ENCODE data around the gene CFAP20DC. TPM values are rescaled to one million over a fixed set of nuclear protein-coding genes. Genes with fewer than 3 reads are reported as not detected.

CFAP20DC gene
- total and polyA plus RNA-seq, 2 of the 4 experiments (the other 2 are of a cell fraction): 1.2 to 1.6 TPM

- H3K9me3 ChIP-seq (ENCODE audit: control insufficient read depth, insufficient read depth, low read length): no peaks in the 10 kb centered on the region
- peak overlapping the region; percentile 96 for H3K14ac ChIP-seq (replicated peaks; ENCODE audit: low read depth, low read length)
- in situ Hi-C loops (cut with MboI; ENCODE audit: low sequenced_read_pairs): no loop called here
- H3K18ac ChIP-seq (ENCODE audit: low read depth, low read length): peak overlapping the region; percentile 87; the same call in 1 of the 2 replicates
- peaks cover 6% of the 10 kb centered on the region for H3K9me1 ChIP-seq (ENCODE audit: insufficient read depth, low read length)
- ATAC-seq (ENCODE audit: low read depth) (peak; percentile 64), DNase-seq (peak; percentile 28)
- ChIA-PET CTCF (interaction anchor here (0.6 to 1.0 kb wide), 2 partner anchors 17 to 100 kb away, joined by 3 to 4 read pairs; no protein-coding TSS in a partner anchor), POLR2A (ENCODE audit: unreplicated experiment) (no interaction called here)
- intact Hi-C loops (cut with micrococcal nuclease): no loop called here
- H3K4ac ChIP-seq (ENCODE audit: low read depth, low read length): peak overlapping the region; percentile 96
- H4K91ac ChIP-seq (ENCODE audit: insufficient read depth, low read depth, low read length): peak overlapping the region; percentile 77
- H3K9ac ChIP-seq (ENCODE audit: low read depth, low read length): no peak overlapping the region; the same call in 1 of the 2 replicates
- H4K8ac ChIP-seq (ENCODE audit: low read depth in 2 of 2, low read length in 2 of 2): peak overlapping the region; percentile 51 to 95
- no peak overlapping the region for H3K4me3 ChIP-seq (ENCODE audit: insufficient read depth, low read depth, low read length)
- H2BK120ac ChIP-seq (ENCODE audit: low read depth, low read length): peak overlapping the region; percentile 97
- H3K36me3 ChIP-seq (ENCODE audit: control insufficient read depth, insufficient read depth, low read length): no peaks in the 10 kb centered on the region
- H3K23ac ChIP-seq (ENCODE audit: low read depth, low read length): peak overlapping the region; percentile 92
- peak overlapping the region; percentile 97 for H2BK20ac ChIP-seq (ENCODE audit: low read depth, low read length)
- TF ChIP-seq POLR2A (IDR thresholded peaks at IDR 0.05; ENCODE audit: low read depth, low read length) (no peak), USF2 (IDR thresholded peaks at IDR 0.05; ENCODE audit: low read depth, low read length) (no peak), RFX5 (IDR thresholded peaks at IDR 0.05; ENCODE audit: low read depth, low read length) (no peak), MAFK (IDR thresholded peaks at IDR 0.05; ENCODE audit: low read depth, low read length) (no peak), RCOR1 (IDR thresholded peaks at IDR 0.05; ENCODE audit: insufficient replicate concordance, low read length) (no peak), SMC3 (IDR thresholded peaks at IDR 0.05; ENCODE audit: low read depth, low read length) (no peak), CEBPB (IDR thresholded peaks at IDR 0.05; ENCODE audit: low read depth, low read length) (no peak), BHLHE40 (IDR thresholded peaks at IDR 0.05; ENCODE audit: low read depth, low read length) (no peak)
- TF ChIP-seq, protein P1, sequence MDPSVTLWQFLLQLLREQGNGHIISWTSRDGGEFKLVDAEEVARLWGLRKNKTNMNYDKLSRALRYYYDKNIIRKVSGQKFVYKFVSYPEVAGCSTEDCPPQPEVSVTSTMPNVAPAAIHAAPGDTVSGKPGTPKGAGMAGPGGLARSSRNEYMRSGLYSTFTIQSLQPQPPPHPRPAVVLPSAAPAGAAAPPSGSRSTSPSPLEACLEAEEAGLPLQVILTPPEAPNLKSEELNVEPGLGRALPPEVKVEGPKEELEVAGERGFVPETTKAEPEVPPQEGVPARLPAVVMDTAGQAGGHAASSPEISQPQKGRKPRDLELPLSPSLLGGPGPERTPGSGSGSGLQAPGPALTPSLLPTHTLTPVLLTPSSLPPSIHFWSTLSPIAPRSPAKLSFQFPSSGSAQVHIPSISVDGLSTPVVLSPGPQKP (IDR thresholded peaks at IDR 0.05; ENCODE audit: borderline replicate concordance, low read depth, low read length): no peak
- no CpG with 5 or more reads among the region's 5 CpGs for WGBS, 2 experiments (ENCODE audit: extremely low coverage in 2 of 2, insufficient read length in 1 of 2)
- peak overlapping the region; percentile 36 for H2AFZ ChIP-seq (replicated peaks; ENCODE audit: low read length, poor library complexity)
- peak overlapping the region; percentile 98 for H2BK5ac ChIP-seq (ENCODE audit: low read depth, low read length, poor library complexity, severe bottlenecking)
- peak overlapping the region; percentile 69 for H3K56ac ChIP-seq (ENCODE audit: extremely low read depth, insufficient read depth, low read length)
- no peaks in the 10 kb centered on the region for H4K20me1 ChIP-seq (ENCODE audit: insufficient read depth, low read length)
- peak overlapping the region; percentile 69; the same call in 1 of the 2 replicates for H4K5ac ChIP-seq (ENCODE audit: low read depth, low read length)
- no TSS peak for BruUV-seq (replicated peaks)
- peak overlapping the region; percentile 45; the same call in 2 of the 3 replicates for H2BK15ac ChIP-seq (ENCODE audit: low read depth, low read length)
- H3K27me3 ChIP-seq (ENCODE audit: control insufficient read depth, insufficient read depth, low read length): no peaks in the 10 kb centered on the region
- H2AK5ac ChIP-seq (ENCODE audit: low read depth, low read length): peak overlapping the region; percentile 79
- H2AK9ac ChIP-seq (replicated peaks; ENCODE audit: low read depth, low read length, poor library complexity): peak overlapping the region; percentile 51
- H3K27ac ChIP-seq (ENCODE audit: insufficient read depth, low read length): peak overlapping the region; percentile 19; the same call in 1 of the 2 replicates
- dilution Hi-C loops (cut with HindIII; ENCODE audit: low sequenced_read_pairs, unreplicated experiment): no loop called here
- H3K4me1 ChIP-seq (ENCODE audit: control insufficient read depth, insufficient read depth, low read length): peaks cover 8% of the 10 kb centered on the region; the same call in 1 of the 2 replicates
- peak overlapping the region; percentile 13; the same call in 1 of the 2 replicates for H3K4me2 ChIP-seq (ENCODE audit: low read depth, low read length)
- H3K79me1 ChIP-seq (ENCODE audit: low read depth in 1 of 2, low read length in 2 of 2): no peaks in the 10 kb centered on the region; a peak in 1 of 4 replicates
These were observed 175.5 kb downstream of the CFAP20DC start for GRCh38 chr3:58874248-58874741.
